HG03469 (cell line): Measurements from ENCODE around the gene SLC41A2.
A peak's percentile ranks its signal among the peaks of the same experiment; 100 is the strongest.
"Not testable (repeated sequence)": the region's sequence is repeated elsewhere in the genome, so short reads cannot be mapped to it uniquely, and the experiment has no call there.

Experiments
- ATAC-seq: cut with Tn5 transposase; IDR thresholded peaks from one replicate; pipeline ENCODE4 v1.9.1; 2021; ENCODE audit warnings: mild to moderate bottlenecking, moderate library complexity, moderate number of reproducible peaks; ENCODE audit not compliant: unreplicated experiment

Gene SLC41A2, protein sequence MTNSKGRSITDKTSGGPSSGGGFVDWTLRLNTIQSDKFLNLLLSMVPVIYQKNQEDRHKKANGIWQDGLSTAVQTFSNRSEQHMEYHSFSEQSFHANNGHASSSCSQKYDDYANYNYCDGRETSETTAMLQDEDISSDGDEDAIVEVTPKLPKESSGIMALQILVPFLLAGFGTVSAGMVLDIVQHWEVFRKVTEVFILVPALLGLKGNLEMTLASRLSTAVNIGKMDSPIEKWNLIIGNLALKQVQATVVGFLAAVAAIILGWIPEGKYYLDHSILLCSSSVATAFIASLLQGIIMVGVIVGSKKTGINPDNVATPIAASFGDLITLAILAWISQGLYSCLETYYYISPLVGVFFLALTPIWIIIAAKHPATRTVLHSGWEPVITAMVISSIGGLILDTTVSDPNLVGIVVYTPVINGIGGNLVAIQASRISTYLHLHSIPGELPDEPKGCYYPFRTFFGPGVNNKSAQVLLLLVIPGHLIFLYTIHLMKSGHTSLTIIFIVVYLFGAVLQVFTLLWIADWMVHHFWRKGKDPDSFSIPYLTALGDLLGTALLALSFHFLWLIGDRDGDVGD

DNA sequence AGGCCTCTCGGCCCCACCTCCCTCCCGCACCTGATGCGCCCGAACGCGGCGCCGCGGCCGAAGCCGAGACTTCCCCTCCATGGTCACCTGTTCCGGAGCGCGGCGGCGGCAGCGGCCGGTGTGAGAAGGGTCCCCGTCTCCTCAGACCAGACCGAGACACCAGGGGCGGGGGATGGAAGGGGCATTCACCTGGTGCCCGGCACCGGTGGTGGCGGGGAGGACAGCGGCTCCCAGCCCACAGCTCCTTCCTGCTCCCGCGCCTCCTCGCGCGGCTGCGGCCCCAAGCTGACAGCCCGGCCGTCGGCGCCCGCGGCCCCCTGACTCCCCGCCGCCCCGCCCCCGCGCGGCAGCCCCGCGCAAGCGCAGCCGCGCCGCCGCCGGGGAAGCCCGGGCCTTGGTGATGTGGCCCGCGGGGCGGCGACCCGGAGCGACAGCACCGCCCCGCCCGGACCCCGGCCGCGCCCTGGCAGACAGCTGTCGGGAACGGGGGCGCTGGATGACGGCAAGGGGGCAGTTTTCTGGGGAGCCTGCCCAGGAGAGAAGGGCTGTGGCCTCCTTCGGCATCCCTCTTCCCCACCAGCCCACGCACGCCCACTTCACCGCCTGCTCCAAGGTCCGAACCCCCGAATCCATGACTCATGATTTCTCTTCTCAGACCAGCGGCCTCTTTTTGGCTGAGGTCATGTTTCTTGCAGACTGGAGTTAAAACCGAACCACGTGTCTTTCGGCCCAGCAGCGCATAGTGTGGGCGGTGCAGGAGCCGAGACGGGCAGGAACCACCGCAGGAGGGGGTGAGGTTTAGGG, at the start of gene SLC41A2:
Gene SLC41A2, minus strand, starts transcription at position 290 of the 804 bp plus-strand sequence. CDS start 29,763 bp downstream, outside the sequence.
- peak; percentile 41 for ATAC-seq

DNA sequence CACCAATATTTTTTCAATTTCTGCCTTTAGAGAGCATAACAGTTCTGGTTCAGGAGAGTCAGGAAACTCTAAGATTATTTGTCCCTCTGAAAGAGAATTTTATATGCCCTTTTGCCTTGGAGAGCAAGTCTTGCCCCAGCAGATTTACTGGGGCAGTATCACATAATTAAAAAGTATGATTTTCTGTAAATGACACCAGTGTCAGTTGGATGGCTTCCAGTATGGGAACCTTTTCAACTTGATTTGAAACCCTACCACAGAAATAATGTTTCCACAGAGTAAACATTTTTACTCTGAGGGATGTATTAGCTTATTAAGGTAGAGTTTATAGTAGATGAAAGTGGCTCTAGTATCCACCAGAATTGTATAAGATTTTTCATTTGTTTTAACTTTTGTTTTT, 43.4 kb upstream of the SLC41A2 start:
- no peak for ATAC-seq

DNA sequence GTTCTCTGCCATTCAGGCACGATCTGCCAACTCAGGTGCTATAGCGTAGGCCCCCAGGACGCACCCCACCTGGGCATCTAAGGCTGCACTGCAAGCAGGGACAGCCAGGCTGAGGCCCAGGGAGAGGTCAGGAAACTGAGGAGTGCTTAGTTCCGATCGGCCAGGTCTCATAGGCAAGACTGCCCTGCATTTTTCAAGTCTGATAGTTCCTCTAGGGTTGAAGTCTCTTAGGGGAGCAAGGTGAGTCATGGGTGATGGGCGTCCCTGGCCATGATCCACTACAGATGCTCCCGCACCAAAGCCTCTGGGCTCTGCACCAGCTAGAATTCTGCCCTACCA, 41.2 kb upstream of the SLC41A2 start:
- ATAC-seq: no peak

DNA sequence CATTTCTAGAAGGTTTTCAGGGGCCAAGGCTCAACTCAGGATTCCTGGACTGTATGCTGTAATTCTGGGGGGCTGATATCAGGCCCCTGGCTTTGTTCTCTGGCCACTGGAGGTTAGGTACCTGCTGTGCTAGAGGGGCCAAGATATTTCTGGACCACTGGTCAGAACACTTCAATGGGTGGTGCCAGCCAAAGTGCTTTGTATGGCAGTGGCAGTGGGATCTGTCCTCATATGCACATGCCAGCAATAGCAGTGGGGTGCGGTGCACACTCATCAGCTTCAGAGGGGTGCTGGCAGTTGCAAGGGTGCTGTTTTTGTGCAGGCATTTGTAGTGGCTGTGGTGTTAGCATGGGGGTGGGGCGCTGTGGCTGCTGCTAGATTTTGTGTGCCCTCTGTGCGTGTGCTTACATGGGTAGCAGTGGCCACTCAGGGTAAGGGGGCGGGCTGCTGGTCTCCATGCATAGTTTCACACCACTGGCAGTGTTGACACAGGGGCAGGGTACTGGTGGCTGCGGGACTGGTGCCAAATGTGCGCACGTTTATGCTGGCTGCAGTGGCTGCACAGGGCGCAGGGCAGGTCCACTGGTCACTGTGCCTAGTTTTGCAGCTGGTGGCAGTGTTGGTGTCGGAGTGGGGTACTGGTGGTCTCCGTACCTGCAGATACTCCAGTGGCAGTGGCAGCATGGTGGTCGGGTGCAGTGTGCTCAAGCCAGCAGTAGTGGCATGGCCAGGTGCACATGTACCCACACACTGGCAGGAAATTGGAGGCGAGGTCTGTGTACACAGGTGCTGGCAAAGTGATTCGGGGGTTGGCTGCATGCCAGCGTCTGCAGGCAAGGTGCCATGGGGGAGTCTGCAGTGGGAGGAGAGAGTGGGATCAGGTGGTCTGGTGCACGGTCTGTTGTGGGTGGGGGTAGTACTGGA, 40.6 kb upstream of the SLC41A2 start:
- no peak for ATAC-seq

DNA sequence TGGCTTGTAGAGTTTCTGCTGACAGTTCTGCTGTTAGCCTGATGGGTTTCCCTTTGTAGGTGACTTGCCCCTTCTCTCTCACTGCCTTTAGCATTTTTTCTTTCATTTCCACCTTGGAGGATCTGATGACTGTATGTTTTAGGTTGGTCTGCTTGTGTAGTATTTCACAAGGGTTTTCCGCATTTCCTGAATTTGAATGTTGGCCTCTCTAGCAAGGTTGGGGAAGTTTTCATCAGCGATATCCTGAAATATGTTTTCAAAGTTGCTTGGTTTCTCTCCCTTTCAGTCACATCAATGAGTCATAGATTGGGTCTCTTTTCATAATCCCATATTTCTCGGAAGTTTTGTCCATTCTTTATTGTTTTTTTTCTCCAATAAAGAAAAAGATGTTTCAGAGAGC, 39.5 kb upstream of the SLC41A2 start:
- ATAC-seq: no peak

- no peak for ATAC-seq
Observed at GRCh38 chr12:104994336-104994735, 36.2 kb upstream of the SLC41A2 start.

DNA sequence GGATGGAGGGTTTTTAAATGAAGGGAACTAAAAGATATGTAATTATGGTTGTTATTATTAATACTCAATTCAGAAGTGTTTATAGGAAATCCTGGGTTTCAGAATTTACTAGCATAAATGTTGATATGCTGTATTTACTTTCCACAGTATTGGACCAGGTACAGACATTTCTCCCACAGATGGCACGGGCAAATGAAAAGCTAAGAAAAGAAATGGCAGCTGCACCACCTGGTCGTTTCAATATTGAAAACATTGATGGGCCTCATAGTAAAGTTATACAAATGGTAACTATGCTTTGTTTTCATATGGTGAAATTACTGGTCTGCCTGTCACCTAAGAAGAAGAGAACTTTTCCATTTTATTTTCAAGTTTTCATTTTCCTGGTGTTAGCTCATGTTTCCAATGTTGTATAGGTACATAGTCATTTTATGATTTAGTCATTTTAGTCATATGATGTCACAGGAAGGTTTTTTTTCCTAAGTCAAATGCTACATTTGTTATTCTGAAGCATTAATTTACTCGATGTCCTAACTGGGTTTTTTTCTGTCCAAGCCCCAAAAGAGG, 33.6 kb upstream of the SLC41A2 start:
- ATAC-seq: no peak

GRCh38 chr12:104990950-104991349, 32.9 kb upstream of the SLC41A2 start:
- no peak for ATAC-seq

DNA sequence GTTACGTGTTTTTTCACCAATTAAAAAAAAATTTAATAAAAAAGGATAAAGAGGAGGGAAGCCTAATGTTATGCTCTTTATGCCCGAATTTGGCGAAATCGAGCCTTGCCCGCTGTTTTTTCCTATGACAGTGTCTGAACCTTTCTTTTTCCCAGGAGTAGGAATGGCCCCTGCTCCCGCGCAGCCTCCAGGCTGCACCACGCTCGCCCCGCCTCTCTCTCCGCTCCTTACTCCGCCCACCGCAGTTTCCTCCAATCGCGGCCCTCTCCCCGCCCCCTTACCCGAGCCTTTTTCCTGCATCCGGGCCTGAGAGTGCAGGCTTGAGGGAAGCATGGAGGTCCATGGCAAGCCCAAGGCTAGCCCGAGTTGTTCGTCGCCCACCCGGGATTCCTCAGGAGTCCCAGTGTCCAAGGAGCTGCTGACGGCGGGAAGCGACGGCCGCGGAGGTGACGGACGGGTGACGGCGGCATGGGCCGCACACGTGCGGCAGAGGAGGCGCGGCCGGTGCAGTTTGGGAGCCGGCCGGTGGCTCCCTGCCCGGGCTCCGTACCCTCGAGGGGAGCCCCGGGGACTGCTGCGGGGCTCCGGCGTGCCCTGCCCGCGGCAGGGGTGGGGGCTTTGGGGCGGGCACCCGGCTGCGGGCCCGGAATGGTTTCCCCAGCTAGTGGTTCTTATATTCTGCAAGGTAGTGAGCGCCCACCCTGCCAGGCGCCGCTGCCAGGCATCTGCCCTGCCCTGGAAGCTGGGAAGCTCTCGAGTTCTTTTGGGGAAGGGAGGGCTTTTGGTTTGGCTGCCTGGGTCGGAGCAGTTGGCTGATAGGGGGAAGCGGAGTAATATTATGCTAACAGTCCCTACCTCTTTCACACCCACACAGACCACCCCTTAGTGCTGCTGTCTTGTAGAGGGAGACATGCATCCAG, 28.2 kb upstream of the SLC41A2 start, which contains the start of gene NOPCHAP1:
Gene NOPCHAP1, plus strand, starts transcription at position 295 of the 920 bp plus-strand sequence. Its CDS starts 37 bp downstream, at position 332.
- peak; percentile 73 for ATAC-seq

GRCh38 chr12:104985206-104985605, 27.1 kb upstream of the SLC41A2 start:
- ATAC-seq: no peak

DNA sequence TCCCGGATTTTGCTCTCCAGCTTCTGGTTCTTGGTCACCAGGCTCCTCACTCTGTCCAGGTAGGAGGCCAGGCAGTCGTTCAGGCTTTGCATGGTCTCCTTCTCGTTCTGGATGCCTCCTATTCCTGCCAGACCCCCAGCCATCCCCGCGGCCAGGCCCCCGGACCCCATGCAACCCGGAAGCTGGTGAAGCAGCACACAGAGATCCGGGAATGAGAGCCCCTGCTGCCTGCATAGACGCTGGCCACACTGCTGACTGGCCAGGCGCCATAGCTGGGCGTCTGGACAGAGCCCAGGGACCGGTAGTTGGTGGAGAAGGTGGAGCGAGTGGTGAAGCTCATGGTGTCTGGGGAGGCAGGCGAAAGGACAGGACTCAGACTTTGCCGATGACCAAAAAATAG, 19.6 kb upstream of the SLC41A2 start:
- ATAC-seq: not testable (repeated sequence)

DNA sequence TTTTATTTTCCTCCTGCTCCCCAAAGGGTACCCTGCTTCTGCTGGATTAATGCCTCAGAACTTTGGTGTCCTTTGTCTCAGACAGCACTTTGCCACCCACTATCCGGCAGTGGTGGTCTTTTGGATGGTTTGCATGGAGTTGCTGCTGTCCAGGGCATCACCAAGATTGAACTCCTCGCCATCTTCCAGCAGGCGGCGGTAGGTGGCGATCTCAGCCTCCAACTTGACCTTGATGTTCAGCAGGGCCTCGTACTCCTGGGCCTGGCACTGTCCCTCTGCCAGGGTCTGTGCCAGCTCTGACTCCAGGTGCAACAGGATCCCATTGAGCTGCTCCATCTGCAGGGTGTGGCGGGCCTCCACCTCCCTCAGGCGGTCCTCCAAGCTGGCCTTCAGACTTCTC, 18.6 kb upstream of the SLC41A2 start:
- ATAC-seq: no peak

DNA sequence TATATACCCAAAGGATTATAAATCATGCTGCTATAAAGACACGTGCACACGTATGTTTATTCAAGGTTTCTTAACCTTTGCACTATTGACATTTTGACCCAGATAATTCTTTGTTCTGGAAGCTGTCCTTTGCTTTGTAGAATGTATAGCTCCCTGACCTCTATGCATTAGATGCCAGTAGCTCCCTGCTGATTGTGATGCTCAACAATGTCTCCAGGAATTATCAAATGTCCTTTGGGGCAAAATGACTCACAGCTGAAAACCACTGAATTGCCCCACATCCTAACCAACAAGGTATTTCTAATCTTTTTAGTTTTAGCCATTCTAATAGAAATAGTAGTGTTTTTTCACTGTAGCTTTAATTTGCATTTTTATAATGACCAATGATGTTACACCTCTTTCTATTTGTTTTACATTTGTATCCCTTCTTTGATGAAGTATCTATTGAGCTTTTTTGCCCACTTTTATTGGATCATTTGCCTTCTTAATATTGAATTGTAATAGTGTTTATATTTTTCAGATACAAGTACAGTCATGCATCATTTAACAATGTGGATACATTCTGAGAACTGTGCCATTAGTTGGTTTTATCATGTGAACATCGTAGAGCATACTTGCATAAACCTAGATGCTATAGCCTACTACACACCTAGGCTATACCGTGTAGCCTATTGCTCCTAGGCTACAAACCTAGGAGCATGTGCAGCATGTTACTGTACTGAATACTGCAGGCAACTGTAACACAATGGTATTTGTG, 17.7 kb upstream of the SLC41A2 start:
- no peak for ATAC-seq

DNA sequence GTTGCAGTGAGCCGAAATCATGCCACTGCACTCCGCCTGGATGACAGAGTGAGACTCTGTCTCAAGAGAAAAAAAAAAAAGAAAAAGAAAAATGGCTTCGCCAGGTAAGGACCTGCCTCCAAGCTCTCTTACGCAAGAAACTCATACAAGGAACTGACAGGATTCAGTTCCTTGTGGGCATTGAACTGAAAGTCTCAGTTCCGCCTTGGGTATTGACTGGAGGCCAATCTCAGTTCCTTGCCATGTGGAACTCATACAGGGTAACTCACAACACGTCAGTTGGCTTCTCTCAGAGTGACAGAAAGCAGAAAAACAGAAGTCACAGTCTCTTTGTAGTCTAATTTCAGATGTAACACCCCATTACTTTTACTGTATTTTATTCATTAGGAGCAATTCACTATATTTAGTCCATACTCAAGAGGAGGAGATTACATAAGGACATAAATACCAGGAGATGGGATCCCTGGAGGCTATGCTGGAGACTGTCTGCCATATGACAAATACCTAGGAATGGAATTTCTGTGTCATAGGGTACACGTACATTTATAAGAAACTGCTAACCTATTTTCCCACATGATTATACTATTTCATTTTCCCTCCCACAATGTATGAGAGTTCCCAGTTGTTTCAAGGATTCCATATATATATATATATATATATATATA, 16.7 kb upstream of the SLC41A2 start:
- peak; percentile 93 for ATAC-seq

- no peak for ATAC-seq
Observed at GRCh38 chr12:104973250-104973649, 15.2 kb upstream of the SLC41A2 start.

DNA sequence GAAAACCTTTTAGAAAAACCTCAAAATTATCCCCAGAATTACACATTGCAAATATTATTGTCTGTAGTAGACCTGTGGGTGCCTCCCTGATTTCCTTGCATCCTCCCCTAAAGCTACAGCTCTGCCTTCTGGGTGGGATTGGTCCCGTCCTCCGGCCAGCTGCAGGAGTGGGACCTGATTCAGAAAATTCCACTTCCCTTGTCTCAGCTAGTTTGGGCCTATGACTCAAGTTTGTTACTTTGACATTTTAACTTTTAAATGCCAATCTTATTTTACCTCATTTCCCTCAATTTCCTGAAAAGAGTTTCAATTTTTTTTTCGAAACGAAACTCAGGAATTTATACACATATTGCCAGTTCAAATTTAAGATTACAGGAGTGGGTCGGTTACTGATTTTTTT, 13.2 kb upstream of the SLC41A2 start:
- no peak for ATAC-seq

- ATAC-seq: no peak
Observed at GRCh38 chr12:104969343-104969742, 11.3 kb upstream of the SLC41A2 start.

DNA sequence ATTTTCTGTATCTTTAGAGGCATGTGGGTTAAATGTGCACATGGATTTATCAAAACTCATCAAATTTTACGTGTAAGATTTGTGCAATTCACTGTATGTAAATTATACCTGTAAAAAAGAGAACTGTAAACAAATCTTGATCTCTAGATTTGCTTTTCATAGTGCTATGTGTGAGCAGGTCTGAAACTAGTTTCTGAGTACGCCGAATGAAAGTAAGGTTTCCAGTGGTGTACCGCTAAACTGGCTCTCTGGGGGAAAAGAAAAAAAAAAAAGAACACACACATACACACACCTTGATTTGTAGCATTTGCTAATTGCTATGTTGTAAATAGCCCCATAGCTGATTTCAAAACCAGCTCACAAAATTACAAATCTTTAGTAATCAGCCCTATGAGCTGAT, 8.6 kb upstream of the SLC41A2 start:
- peak; percentile 70 for ATAC-seq
